SJSA1 (cell line): ENCODE results near the gene ADAMTS13. TPM values are rescaled to one million over a fixed set of nuclear protein-coding genes. Genes with fewer than 3 reads are reported as not detected.

Source experiments
- DNase-seq, 2 experiments: peaks; one replicate each; pipeline ENCODE4 v3.0.0-alpha.2; 2015 to 2020; ENCODE audit warnings: low spot score in 2 of 2, low read depth in 1 of 2
- H3K27ac ChIP-seq: fragments of 250-450 bp; sonication (Bioruptor Pico); 2 replicates; pipeline ENCODE4 v1.5.1; 2020; ENCODE audit warnings: mild to moderate bottlenecking, moderate library complexity
- H3K27me3 ChIP-seq: fragments of 250-450 bp; sonication (Bioruptor Pico); replicated peaks from 2 replicates; pipeline ENCODE4 v1.5.1; 2020; ENCODE audit warnings: mild to moderate bottlenecking, moderate library complexity
- H3K36me3 ChIP-seq: fragments of 250-450 bp; sonication (Bioruptor Pico); 2 replicates; pipeline ENCODE4 v1.5.1; 2020; ENCODE audit warnings: mild to moderate bottlenecking
- H3K4me1 ChIP-seq: fragments of 250-450 bp; sonication (Bioruptor Pico); replicated peaks from 2 replicates; pipeline ENCODE4 v1.6.1; 2021; ENCODE audit warnings: mild to moderate bottlenecking
- H3K4me3 ChIP-seq: fragments of 250-450 bp; sonication (Bioruptor Pico); 2 replicates; pipeline ENCODE4 v1.5.1; 2020; ENCODE audit warnings: mild to moderate bottlenecking
- H3K9me3 ChIP-seq: fragments of 250-450 bp; sonication (Bioruptor Pico); replicated peaks from 2 replicates; pipeline ENCODE4 v1.5.1; 2020; ENCODE audit warnings: mild to moderate bottlenecking
- total RNA-seq: library from RNA; depleted of rRNA; stranded (reverse); fragments of >200 nt; shearing (Covaris generic); gene quantifications from 2 replicates; pipeline ENCODE4 v1.2.3, GENCODE V29; 2014

The ADAMTS13 gene
- total RNA-seq, 1 experiment from 2014 or later: 0.24 TPM

- DNase-seq: no peak
- Histone ChIP-seq H3K27ac (no peak overlapping the region), H3K4me1 (no peaks in the 10 kb centered on the region), H3K36me3 (peaks cover 34% of the 10 kb centered on the region), H3K27me3 (no peaks in the 10 kb centered on the region), H3K9me3 (no peaks in the 10 kb centered on the region), H3K4me3 (no peak overlapping the region)
Measured at GRCh38 chr9:133470427-133470924, 48.3 kb downstream of the ADAMTS13 start.

DNA sequence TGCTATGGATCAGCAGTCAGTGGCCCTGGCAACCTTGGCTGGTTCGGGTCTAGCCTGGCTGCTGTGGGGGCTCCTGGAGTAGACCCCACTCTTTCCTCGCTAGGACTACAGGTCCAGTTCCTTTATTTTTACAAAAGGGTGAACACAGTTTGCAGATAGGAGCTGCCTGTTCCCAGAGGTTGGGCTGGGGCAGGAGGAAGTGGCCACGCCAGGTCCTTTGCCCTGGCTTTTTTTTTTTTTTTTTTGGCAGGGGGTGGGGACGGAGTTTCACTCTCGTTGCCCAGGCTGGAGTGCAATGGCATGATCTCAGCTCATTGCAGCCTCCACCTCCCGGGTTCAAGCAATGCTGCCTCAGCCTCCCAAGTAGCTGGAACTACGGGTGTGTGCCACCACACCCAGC is 48.8 kb downstream of the ADAMTS13 start:
- no peaks in the 10 kb centered on the region for H3K9me3 ChIP-seq
- H3K4me3 ChIP-seq: no peak overlapping the region
- H3K27me3 ChIP-seq: no peaks in the 10 kb centered on the region
- no peak for DNase-seq
- peaks cover 39% of the 10 kb centered on the region for H3K36me3 ChIP-seq
- no peaks in the 10 kb centered on the region for H3K4me1 ChIP-seq
- H3K27ac ChIP-seq: no peak overlapping the region

- H3K4me3 ChIP-seq: no peak overlapping the region
- no peaks in the 10 kb centered on the region for H3K9me3 ChIP-seq
- H3K27me3 ChIP-seq: no peaks in the 10 kb centered on the region
- H3K27ac ChIP-seq: no peak overlapping the region
- no peaks in the 10 kb centered on the region for H3K4me1 ChIP-seq
- peaks cover 46% of the 10 kb centered on the region for H3K36me3 ChIP-seq
- DNase-seq: no peak
Measured at GRCh38 chr9:133471551-133472276, 49.5 kb downstream of the ADAMTS13 start.

DNA sequence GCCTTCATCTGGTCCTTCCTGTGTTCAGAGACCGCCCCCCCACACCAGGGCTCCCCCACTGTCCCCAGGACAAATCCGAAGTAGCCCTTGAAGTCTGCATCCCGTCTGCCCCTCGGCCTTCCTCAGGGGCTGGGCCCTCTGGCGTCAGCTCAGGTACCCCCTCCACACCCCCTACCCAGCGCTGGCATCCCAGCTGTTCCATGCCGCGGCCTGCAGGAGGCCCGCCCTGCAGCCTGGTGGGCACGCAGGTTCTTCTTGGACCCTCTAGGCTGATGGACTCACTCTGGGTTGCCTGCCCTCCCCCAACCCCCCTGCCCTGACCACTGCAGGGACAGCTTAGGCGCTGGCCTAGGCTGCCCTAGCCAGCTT is 50.1 kb downstream of the ADAMTS13 start:
- Histone ChIP-seq H3K9me3 (no peaks in the 10 kb centered on the region), H3K27me3 (no peaks in the 10 kb centered on the region), H3K4me3 (no peak overlapping the region)

DNA sequence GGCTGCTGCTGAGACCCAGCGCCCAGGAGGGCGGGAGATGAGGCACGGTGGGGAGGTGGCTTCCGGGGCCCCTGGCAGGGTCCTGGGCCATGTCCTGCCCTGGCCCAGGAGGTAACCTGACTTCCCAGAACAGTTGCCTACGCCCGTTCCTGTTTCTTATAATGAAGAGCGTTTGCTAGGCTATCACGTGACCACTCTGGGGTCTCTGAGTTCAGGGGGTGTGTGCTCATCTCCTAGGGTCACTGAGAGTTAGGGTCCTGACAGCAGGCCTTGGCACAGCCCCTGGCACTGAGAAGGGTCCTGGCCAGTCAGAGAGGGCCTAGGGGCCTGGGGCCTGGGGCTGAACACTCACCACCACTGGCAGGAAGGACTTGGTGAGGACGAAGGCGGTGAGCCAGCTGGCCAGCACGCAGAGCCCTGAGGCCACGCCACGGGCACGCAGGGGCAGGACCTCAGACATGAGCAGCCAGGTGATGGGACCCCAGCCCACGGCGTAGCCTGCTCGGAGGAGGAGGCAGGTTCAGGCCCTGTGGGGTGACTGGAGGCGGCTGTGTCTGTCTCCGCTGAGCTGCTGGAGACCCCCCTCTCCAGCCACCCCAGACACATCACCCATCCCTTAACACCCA is 50.7 kb downstream of the ADAMTS13 start:
- Histone ChIP-seq H3K4me3 (no peak overlapping the region), H3K27me3 (no peaks in the 10 kb centered on the region), H3K4me1 (peaks cover 3% of the 10 kb centered on the region), H3K36me3 (peaks cover 54% of the 10 kb centered on the region), H3K9me3 (no peaks in the 10 kb centered on the region), H3K27ac (no peak overlapping the region)
- no peak for DNase-seq

More for the DNA sequence above, 50.1 kb downstream of the ADAMTS13 start:
- Histone ChIP-seq H3K4me1 (no peaks in the 10 kb centered on the region), H3K27ac (no peak overlapping the region), H3K36me3 (peaks cover 52% of the 10 kb centered on the region)
- DNase-seq: no peak

- peaks cover 54% of the 10 kb centered on the region for H3K36me3 ChIP-seq
- DNase-seq: no peak
- H3K27ac ChIP-seq: no peak overlapping the region
- no peak overlapping the region for H3K4me3 ChIP-seq
- H3K4me1 ChIP-seq: peaks cover 10% of the 10 kb centered on the region
- no peaks in the 10 kb centered on the region for H3K27me3 ChIP-seq
- H3K9me3 ChIP-seq: no peaks in the 10 kb centered on the region
Measured at GRCh38 chr9:133473743-133474142, 51.6 kb downstream of the ADAMTS13 start.

GRCh38 chr9:133474215-133474614 is 52.0 kb downstream of the ADAMTS13 start:
- Histone ChIP-seq H3K27ac (no peak overlapping the region), H3K9me3 (no peaks in the 10 kb centered on the region), H3K4me3 (no peak overlapping the region), H3K4me1 (peaks cover 11% of the 10 kb centered on the region), H3K27me3 (no peaks in the 10 kb centered on the region), H3K36me3 (peaks cover 54% of the 10 kb centered on the region)
- no peak for DNase-seq

DNA sequence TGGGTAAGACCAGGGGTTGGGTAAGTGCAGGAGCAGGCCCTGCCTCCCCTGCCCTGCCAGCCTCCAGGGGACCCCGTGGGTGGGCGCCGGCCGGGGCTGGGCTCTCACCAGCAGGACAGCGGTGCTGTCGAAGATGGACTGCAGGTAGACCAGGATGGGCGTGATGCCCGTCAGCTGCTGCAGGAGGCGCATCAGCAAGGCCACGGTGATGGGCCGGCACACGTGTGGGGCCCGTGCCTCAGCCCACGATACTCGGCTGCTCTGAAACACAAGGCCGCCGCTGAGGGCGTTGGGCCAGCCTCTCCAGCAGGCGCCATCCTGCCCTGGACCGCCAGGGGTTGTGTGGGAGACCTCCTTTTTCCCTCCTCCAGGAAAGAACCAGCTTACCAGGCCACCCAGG is 52.7 kb downstream of the ADAMTS13 start:
- no peak for DNase-seq
- no peaks in the 10 kb centered on the region for H3K27me3 ChIP-seq
- no peak overlapping the region for H3K27ac ChIP-seq
- no peak overlapping the region for H3K4me3 ChIP-seq
- H3K9me3 ChIP-seq: no peaks in the 10 kb centered on the region
- peaks cover 15% of the 10 kb centered on the region for H3K4me1 ChIP-seq
- peaks cover 54% of the 10 kb centered on the region for H3K36me3 ChIP-seq

DNA sequence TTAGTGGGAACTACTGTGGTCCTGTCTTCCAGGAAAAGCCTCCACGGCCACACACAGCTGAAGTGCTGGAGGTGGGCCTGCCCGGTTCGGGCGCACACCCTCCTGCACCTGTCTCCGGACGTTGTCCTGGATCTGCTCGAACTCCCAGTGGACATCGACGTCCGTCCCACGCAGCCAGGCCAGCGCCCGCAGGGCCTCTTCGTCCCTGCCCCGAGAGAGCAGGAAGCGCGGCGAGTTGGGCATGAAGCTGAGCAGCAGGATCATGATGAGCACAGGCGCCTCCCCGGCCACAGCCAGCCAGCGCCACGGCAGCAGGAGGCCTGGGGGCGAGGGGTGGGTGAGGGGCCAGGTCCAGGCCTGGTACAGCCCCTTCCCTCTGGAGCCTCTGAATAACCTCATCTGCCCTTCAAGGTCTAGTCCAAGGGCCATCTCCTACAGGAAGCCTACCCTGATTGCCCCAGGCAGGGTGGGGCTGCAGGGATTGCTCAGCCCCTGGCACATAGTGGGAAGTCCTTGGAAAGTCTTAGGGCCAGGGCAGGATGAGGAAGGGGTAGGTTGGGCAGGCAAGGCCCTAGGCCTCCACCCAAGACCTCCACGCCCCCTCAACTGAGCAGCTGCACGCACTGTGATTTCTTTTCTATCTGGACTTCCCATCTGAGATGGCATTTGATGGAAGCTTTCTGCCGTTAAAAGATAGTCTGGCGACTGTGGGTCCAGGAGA is 53.3 kb downstream of the ADAMTS13 start:
- Histone ChIP-seq H3K36me3 (peaks cover 54% of the 10 kb centered on the region), H3K9me3 (no peaks in the 10 kb centered on the region), H3K27ac (no peak overlapping the region), H3K27me3 (no peaks in the 10 kb centered on the region), H3K4me1 (peaks cover 15% of the 10 kb centered on the region), H3K4me3 (no peak overlapping the region)
- DNase-seq: no peak

DNA sequence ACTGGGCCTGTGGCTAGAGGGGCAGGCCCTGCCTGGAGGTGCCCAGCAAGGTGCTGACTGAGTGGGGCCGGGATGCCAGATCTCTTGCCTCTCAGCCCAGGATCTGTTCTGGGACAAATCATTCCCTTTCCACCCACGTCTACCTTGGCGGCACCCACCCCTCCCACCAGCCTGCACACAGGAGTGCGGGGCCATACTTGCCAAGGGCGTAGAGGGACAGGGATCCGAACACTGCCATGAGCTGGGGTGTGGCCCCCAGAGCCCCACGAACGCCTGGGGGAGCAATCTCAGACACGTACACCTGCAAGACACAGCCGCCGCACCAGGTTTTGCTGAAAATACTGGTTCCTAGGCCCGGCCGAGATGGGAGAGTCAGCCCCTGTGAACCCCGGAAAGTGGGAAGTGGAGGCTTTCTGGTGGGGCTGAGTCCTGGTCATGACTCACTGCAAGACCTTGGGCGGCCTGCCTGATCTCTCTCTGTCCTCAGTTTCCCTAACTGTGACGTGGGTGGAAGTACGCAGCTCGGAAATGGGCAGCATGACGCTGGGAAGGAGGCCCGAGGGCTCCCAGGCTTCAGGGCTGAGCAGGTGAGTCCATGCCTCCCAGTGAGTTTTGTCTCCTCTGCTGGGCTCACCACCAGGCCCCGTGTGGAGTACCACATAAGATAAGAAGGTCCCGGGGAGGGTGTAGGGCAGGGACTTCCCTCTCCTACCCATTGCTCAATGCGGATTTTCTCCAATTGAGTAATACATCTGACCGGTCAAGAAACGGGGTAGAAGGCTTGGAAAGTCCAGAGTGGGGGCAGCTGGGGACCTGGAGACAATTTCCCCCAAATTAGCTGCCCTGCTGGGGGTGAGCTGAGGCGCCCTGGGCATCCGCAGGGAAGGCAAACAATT is 54.1 kb downstream of the ADAMTS13 start:
- no peaks in the 10 kb centered on the region for H3K27me3 ChIP-seq
- no peak for DNase-seq
- no peak overlapping the region for H3K4me3 ChIP-seq
- no peak overlapping the region for H3K27ac ChIP-seq
- no peaks in the 10 kb centered on the region for H3K9me3 ChIP-seq
- peaks cover 54% of the 10 kb centered on the region for H3K36me3 ChIP-seq
- peaks cover 15% of the 10 kb centered on the region for H3K4me1 ChIP-seq

- Histone ChIP-seq H3K36me3 (peaks cover 50% of the 10 kb centered on the region), H3K4me1 (peaks cover 15% of the 10 kb centered on the region), H3K4me3 (no peak overlapping the region), H3K27ac (no peak overlapping the region), H3K27me3 (no peaks in the 10 kb centered on the region), H3K9me3 (no peaks in the 10 kb centered on the region)
- no peak for DNase-seq
Measured at GRCh38 chr9:133476941-133477340, 54.8 kb downstream of the ADAMTS13 start.

DNA sequence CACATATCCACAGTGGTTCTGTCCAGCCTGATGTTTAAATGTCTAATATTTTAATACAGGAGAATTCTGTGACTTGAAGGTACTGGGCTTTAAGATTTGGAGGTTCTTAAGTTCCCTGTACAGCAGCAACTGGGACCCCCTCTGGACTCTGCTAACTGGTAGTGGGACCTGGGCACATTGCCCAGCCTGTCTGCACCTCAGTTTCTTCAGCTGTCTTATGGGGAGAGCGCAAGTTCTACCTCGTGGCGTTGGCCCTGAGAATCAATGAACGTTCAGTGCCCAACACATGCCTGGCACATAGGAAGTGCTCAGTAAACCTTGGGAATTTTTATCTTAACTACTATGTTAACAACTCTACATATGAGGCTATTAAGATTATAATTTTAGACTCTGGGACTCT is 55.3 kb downstream of the ADAMTS13 start:
- Histone ChIP-seq H3K4me1 (peaks cover 15% of the 10 kb centered on the region), H3K9me3 (no peaks in the 10 kb centered on the region), H3K36me3 (peaks cover 46% of the 10 kb centered on the region), H3K27ac (no peak overlapping the region), H3K27me3 (no peaks in the 10 kb centered on the region), H3K4me3 (peak overlapping the region; percentile 53; the same call in 1 of the 2 replicates)
- no peak for DNase-seq
